Peyer's patch (tissue), 4 donors: ENCODE results near the gene PDE2A. TPM values are rescaled to one million over a fixed set of nuclear protein-coding genes. Genes with fewer than 3 reads are reported as not detected.

Experiments
- DNase-seq, 3 donors: peaks; one replicate each; pipeline ENCODE4 v3.0.0-alpha.2; 2017 to 2019
- H3K27ac ChIP-seq, 4 donors: fragments of 200-600 bp; sonication (generic); one replicate each; pipeline ENCODE4 v1.5.1; 2016 to 2019
- H3K27me3 ChIP-seq, 2 donors: fragments of 200-600 bp; sonication (generic); one replicate each; pipeline ENCODE4 v1.5.1; 2019
- H3K36me3 ChIP-seq, 3 donors: fragments of 200-600 bp; sonication (generic); one replicate each; pipeline ENCODE4 v1.5.1; 2016 to 2019
- H3K4me1 ChIP-seq, 4 donors: fragments of 200-600 bp; sonication (generic); one replicate each; pipeline ENCODE4 v1.5.1; 2016 to 2019
- H3K4me3 ChIP-seq, 4 donors: fragments of 200-600 bp; sonication (generic); 1 replicate in 3 of 4; 2 replicates in 1 of 4; pipeline ENCODE4 v1.5.1; 2016 to 2019; ENCODE audit warnings: mild to moderate bottlenecking in 1 of 4
- H3K9me3 ChIP-seq, 4 donors: fragments of 200-600 bp; sonication (generic); one replicate each; pipeline ENCODE4 v1.5.1; 2016 to 2019; ENCODE audit warnings: mild to moderate bottlenecking in 1 of 4
- POLR2A ChIP-seq, 2 donors: fragments of 450-650 bp; IDR thresholded peaks; one replicate each; pipeline ENCODE4 v1.5.1; 2017; ENCODE audit warnings: antibody characterized with exemption in 2 of 2, mild to moderate bottlenecking in 2 of 2, moderate library complexity in 2 of 2
- total RNA-seq, 4 donors: library from RNA; depleted of rRNA; stranded (reverse); fragments of >200 nt; gene quantifications; one replicate each; pipeline ENCODE4 v1.1.0, GENCODE V29; 2016
- TF ChIP-seq, protein P1 (sequence below), 6 experiments: fragments of 450-650 bp in 4 of 6; fragments of 200-600 bp in 2 of 6; sonication (generic) in 1 of 6; IDR thresholded peaks; one replicate each; pipeline ENCODE4 v1.5.1; 2017 to 2019; ENCODE audit warnings: antibody characterized with exemption in 6 of 6, mild to moderate bottlenecking in 3 of 6, moderate library complexity in 1 of 6

The PDE2A gene
- total RNA-seq, 4 donors from 2014 or later = 8.4 to 75.9 (median 33.1) TPM

DNA sequence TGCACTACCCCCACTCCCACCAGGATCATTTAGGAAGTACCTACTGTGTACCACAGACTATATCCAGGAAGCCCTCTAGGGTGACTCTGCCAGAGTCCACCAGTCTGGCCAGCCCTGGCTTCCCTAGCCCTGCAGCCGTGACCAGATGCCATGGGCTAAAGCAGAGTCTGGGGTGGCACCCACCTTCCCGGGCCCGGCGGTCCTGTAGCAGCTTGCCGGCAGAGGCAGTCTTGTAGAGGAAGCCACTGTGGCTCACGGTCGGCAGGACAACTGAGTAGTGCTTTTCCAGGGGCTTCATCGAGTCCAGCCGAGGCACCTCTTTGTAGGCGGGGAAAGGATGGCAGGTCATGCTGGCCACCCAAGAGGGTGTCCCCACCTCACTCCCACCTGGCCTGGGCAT, 27.2 kb upstream of the PDE2A start:
- H3K4me1 ChIP-seq = no peaks in the 10 kb centered on the region
- no peak overlapping the region for H3K4me3 ChIP-seq
- no peak overlapping the region for H3K27ac ChIP-seq
- no peak for TF ChIP-seq POLR2A (IDR thresholded peaks at IDR 0.05)
- TF ChIP-seq, protein P1, sequence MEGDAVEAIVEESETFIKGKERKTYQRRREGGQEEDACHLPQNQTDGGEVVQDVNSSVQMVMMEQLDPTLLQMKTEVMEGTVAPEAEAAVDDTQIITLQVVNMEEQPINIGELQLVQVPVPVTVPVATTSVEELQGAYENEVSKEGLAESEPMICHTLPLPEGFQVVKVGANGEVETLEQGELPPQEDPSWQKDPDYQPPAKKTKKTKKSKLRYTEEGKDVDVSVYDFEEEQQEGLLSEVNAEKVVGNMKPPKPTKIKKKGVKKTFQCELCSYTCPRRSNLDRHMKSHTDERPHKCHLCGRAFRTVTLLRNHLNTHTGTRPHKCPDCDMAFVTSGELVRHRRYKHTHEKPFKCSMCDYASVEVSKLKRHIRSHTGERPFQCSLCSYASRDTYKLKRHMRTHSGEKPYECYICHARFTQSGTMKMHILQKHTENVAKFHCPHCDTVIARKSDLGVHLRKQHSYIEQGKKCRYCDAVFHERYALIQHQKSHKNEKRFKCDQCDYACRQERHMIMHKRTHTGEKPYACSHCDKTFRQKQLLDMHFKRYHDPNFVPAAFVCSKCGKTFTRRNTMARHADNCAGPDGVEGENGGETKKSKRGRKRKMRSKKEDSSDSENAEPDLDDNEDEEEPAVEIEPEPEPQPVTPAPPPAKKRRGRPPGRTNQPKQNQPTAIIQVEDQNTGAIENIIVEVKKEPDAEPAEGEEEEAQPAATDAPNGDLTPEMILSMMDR (IDR thresholded peaks at IDR 0.05) = no peak
- H3K27me3 ChIP-seq = no peaks in the 10 kb centered on the region
- DNase-seq = no peak
- H3K36me3 ChIP-seq = peaks cover under 1 to 91% (median 2%) of the 10 kb centered on the region in 3 donors
- H3K9me3 ChIP-seq = no peaks in the 10 kb centered on the region

DNA sequence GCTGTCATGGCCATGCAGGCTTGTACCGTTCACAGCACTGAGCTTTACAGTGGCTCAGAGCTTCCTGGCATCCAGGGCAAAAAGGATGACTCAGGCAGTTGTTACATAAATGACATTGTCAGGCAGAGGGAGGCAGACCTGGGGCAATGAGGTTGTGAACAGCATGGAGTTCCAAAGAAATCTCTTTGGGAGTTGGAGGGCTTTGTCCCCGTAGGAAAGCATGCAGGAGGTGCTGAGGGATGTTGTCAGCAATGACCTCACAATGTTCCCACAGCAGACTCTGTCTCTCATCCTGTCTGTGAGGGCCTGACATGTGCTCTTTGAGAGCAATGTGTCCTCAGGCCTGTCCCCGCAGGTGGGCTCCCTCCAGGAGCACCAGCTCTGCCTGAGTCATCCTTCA, 25.9 kb upstream of the PDE2A start:
- TF ChIP-seq, protein P1 (IDR thresholded peaks at IDR 0.05) = no peak
- TF ChIP-seq POLR2A (IDR thresholded peaks at IDR 0.05) = no peak
- peaks cover 0 to 92% (median 4%) of the 10 kb centered on the region in 3 donors for H3K36me3 ChIP-seq
- no peak overlapping the region for H3K4me3 ChIP-seq
- H3K27ac ChIP-seq = no peak overlapping the region
- DNase-seq = no peak
- H3K4me1 ChIP-seq = no peaks in the 10 kb centered on the region
- H3K27me3 ChIP-seq = no peaks in the 10 kb centered on the region
- no peaks in the 10 kb centered on the region for H3K9me3 ChIP-seq

DNA sequence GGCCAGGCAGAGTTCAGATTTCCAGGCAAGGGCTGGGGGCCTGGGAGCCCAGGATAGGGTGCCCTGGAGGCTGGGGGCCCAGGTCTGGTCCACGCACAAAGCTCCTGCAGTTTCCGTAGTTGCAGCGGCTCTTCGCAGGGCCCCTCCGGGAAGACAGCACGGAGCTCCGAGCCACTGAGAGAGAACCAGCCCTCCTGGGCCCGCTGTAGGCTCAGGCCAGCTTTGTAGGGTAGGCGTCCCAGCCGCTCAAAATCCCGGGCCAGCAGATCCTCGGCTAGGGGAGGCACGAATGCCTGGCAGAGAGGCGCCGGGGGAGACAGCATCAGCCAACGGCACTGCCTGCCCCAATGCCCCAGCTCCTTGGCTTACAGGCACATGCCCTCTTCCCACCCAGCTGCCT, 23.6 kb upstream of the PDE2A start:
- no peak overlapping the region for H3K27ac ChIP-seq
- H3K27me3 ChIP-seq = no peaks in the 10 kb centered on the region
- no peaks in the 10 kb centered on the region for H3K4me1 ChIP-seq
- TF ChIP-seq, protein P1 (IDR thresholded peaks at IDR 0.05) = no peak
- TF ChIP-seq POLR2A (IDR thresholded peaks at IDR 0.05) = no peak
- DNase-seq = no peak
- H3K9me3 ChIP-seq = no peaks in the 10 kb centered on the region
- H3K36me3 ChIP-seq = peaks cover 0 to 100% (median 4%) of the 10 kb centered on the region in 3 donors
- no peak overlapping the region for H3K4me3 ChIP-seq

DNA sequence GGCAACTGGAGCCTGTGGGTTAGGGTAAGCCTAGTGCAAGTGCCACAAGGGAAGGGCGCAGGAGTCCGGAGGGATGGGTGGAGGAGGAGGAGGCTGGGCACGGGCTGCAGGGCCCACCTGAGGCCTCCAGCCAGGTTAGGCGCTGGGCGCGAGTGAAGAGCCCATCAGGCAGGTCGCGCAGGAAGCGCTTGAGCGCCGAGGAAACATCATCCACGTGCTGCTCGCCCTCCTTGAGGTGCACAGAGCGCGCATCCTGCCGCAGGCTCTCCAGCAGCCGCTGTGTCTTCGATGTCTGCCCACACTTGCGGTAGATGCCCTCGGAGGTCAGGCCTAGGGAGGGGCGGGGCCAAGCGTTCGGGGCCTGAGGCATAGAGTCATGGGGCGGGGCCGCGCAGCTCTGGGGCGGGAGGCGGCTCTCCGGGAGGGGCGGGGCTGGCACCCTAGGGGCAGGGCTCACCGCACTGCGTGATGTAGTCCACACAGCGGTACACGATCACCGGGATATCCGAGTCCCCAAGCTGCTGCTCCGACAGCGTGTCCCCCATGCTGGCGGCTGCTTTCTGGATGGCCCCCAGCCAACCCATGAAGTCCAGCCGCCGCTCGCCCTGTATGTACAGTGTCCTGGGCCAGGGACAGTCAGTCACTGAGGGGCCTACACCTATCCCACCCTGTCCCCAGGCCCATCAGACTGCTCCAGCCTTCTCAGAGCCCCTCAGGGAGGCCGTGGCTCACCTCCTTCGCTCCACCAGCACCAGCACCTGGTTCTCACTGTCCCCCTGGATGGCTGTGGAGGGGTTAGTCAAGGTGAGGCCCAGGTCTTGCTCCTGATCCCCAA, 22.9 kb upstream of the PDE2A start:
- no peak overlapping the region for H3K27ac ChIP-seq
- DNase-seq = peak in 1 of 3 donors; percentile 58
- no peak overlapping the region for H3K4me3 ChIP-seq
- H3K4me1 ChIP-seq = no peaks in the 10 kb centered on the region
- TF ChIP-seq, protein P1 (IDR thresholded peaks at IDR 0.05) = no peak
- no peak for TF ChIP-seq POLR2A (IDR thresholded peaks at IDR 0.05)
- H3K9me3 ChIP-seq = no peaks in the 10 kb centered on the region
- H3K36me3 ChIP-seq = peaks cover 0 to 100% (median 4%) of the 10 kb centered on the region in 3 donors
- no peaks in the 10 kb centered on the region for H3K27me3 ChIP-seq

DNA sequence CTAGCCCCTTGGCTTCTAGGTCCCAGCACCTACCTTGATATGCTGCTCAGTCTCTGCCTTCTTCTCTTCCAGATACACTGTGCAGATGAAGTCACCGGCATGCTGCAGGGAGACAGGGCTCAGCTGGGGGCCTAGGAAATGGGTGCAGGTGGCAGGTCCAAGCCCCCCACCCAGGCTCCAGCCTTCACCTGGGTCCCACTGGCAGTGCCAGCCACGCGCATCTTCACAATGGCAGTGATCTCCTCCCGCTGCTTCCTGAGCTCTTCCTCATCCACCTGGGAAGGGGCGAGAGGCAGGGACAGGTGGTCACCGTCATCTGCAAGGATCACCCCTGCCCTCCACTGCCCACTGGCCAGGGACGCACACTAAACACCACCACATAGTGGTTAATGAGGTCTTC, 21.1 kb upstream of the PDE2A start:
- TF ChIP-seq, protein P1 (IDR thresholded peaks at IDR 0.05) = no peak
- no peak for TF ChIP-seq POLR2A (IDR thresholded peaks at IDR 0.05)
- no peak overlapping the region for H3K4me3 ChIP-seq
- H3K27ac ChIP-seq = no peak overlapping the region
- no peaks in the 10 kb centered on the region for H3K27me3 ChIP-seq
- no peak for DNase-seq
- no peaks in the 10 kb centered on the region for H3K4me1 ChIP-seq
- no peaks in the 10 kb centered on the region for H3K9me3 ChIP-seq
- peaks cover 0 to 100% (median 4%) of the 10 kb centered on the region in 3 donors for H3K36me3 ChIP-seq
